ENCODE results near the gene KCNIP1.

The KCNIP1 gene

GRCh38 chr5:170503990-170504596, at the start of gene KCNIP1:
Gene KCNIP1, plus strand, starts transcription at chr5:170504020.
- DNase-seq = no peak

DNA sequence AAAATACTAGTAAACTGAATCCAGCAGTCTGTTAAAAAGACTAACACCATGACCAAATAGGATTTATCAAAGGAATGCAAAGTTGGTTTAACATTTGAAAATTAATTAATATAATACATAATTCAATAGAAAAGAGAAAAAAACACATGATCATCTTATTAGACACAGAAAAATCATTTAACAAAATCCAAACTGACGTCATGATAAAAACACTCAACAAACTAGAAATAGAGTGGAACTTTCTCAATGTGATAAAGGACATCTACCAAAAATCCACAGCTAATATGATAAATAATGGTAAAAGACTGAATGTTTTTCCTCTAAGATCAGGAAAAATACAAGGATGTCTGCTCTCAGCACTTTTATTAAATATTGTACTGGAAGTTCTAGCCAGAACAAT, 40.4 kb upstream of the KCNIP1 start:
- DNase-seq = no peak

GRCh38 chr5:170464280-170465127, 39.3 kb upstream of the KCNIP1 start:
- no peak for DNase-seq

DNA sequence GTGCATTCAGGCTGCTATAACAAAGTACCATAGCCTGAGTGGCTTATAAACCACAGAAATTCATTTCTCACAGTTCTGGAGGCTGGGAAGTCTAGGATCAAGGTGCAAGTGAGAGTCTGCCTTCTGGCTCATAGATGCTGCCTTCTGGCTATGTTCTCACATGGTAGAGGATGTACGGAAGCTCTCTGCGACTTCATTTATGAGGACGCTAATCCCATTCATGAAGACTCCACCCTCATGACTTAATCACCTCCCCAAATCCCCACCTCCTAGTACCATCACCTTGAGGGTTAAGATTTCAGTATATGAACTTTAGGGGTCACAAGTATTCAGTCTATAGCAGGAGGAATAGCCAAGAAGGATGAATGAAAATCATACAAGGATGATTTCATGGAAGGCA, 37.3 kb upstream of the KCNIP1 start:
- DNase-seq = no peak

DNA sequence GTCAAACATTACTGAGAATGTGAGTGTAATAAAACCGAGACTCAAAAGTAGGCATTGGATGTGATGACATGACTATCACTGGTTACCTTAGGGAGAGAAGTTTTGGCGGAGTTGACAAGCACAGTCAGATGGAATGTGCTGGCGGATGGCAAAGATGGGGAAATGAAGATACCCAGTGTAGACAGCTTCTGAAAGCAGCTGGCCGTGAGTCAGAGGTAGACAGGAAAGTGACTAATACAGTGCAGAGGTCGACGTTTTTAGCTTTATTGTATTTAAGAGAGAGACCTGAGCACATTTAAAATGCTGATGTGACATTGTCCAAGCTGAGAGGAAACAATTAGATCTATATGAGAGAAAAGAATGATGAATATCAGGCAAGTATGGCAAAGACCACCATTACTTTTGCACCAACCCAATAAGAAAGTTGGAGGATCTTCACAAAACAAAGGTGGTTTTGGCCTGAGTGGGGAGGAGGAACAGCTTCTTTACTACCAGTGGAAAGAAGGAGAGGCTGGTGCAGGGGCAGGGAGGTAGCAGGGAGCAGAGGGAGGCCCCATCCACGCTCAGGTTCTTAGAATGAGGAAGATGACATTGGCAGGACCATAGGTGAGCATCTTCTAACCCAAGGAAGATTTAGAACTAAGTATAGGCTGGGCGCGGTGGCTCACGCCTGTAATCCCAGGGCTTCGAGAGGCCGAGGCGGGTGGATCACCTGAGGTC, 36.7 kb upstream of the KCNIP1 start:
- no peak for DNase-seq

- DNase-seq = no peak
These were observed 35.1 kb upstream of the KCNIP1 start for GRCh38 chr5:170468633-170469285.

GRCh38 chr5:170469414-170469813, 34.4 kb upstream of the KCNIP1 start:
- DNase-seq = no peak

GRCh38 chr5:170470275-170470674, 33.5 kb upstream of the KCNIP1 start:
- DNase-seq = no peak

GRCh38 chr5:170470808-170471404, 32.9 kb upstream of the KCNIP1 start:
- DNase-seq = no peak

- DNase-seq = no peak
These were observed 32.2 kb upstream of the KCNIP1 start for GRCh38 chr5:170471551-170472178.

GRCh38 chr5:170473642-170474041, 30.2 kb upstream of the KCNIP1 start:
- no peak for DNase-seq

DNA sequence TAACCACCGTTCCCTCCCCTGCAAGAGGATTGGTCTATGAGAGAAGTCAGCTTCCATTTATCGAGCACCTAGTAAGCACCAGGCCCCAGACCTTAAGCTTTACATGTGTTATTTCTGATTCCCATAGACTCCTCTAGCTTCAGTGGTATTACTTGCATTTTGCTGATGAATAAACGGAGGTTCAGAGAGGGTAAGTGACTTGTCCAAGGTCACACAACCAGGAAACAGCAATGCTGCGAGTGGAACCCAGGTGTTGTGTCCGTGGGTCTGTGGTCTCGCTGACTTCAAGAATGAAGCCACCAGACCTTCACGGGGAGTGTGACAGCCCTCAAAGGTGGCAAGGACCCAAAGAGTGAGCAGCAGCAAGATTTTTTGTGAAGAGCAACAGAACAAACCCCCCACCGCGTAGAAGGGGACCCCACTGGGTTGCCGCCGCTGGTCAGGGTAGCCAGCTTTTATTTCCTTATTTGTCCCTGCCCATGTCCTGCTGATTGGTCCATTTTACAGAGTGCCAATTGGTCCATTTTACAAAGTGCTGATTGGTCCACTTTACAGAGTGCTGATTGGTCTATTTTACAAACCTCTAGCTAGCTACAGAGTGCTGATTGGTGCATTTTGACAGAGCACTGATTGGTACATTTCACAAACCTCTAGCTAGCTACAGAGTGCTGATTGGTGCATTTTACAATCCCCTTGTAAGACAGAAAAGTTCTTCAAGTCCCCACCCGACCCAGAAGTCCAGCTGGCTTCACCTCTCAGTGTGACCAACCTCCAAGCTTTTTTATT, 29.1 kb upstream of the KCNIP1 start:
- no peak for DNase-seq

DNA sequence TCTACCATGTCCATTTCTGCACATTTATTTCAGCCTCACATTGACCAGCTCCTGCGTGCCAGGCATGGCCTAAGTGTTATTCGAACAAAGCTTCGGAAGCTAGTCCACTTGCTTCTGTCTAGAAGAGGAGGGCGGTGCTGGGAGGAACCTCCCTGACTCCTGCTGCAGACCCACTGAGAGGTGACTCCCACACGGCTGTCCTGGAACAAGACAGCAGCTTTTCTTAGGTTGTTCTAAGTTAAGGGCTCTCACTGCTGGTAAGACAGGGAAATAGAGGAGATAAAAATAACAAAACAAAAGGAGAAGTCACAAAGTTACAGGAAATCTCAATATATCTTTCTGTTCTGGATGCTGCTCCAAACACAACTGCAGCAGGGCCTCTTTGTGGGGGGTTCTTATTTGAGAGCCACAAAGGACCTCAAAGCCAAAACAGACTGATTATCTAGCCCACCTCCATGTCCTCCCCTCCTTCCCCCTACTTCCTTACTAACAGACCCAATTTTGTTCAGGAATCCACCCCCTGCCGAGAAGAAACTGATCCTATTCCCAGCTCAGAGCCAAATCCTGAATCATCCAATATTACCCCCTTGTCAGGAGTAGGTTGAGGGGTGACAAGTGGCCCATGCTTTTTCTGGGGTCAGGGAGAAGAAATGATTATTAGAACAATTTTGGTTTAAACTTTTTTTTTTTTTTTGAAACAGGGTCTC, 28.4 kb upstream of the KCNIP1 start:
- DNase-seq = no peak

DNA sequence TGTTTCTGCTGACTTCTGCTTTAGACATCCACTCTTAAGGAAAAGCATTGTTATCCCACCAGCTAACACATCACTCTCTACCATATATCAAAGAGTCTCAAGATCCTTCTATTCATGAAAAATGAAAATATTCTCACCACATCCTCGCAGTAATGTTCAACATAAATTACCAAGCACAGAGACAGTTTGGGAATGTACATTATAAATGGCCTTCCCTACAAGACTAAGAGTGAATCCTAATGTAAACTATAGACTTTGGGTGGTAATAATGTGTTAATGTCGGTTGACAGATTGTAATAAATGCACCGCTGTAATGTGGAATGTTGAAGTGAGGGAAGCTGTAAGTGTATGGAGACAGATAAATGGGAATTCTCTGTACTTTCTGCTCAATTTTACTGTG, 27.1 kb upstream of the KCNIP1 start:
- DNase-seq = no peak

- DNase-seq = no peak
These were observed 25.9 kb upstream of the KCNIP1 start for GRCh38 chr5:170477906-170478305.

- DNase-seq = no peak
These were observed 25.5 kb upstream of the KCNIP1 start for GRCh38 chr5:170478306-170478705.

DNA sequence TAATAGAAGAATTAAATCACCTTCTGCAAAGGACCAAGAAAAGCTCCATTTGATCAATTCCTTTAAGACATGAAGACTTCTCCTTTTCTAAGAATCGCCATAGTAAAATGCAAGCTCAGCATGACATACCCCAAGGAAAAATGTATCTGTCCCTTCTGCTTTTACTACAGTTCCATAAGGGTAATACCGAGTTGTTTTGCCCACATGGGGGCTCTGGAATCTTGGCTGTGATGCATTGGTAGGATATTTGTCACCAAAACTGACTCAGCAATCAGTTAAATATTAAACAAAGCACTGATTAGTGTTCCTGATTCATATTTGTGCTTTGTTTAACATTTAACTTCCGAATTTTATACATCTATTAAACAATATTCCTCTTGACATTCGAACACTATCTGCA, 24.3 kb upstream of the KCNIP1 start:
- DNase-seq = no peak

DNA sequence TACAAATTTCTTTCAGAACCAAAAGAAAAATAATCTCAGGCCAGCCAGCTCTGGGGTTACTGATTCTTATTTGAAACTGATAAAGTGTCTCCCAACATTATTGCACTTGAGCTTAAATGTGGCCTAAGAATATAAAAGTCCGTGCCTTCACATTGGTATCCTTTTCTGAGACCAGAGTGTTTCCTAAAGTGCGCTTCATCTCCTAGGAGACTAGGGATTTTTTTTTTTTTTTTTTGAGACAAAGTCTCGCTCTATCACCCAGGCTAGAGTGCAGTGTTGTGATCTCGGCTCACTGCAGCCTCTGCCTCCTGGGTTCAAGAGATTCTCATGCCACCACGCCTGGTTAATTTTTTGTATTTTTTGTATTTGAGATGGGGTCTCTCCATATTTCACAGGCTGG, 23.6 kb upstream of the KCNIP1 start:
- DNase-seq = no peak

- no peak for DNase-seq
These were observed 22.0 kb upstream of the KCNIP1 start for GRCh38 chr5:170481849-170482248.

DNA sequence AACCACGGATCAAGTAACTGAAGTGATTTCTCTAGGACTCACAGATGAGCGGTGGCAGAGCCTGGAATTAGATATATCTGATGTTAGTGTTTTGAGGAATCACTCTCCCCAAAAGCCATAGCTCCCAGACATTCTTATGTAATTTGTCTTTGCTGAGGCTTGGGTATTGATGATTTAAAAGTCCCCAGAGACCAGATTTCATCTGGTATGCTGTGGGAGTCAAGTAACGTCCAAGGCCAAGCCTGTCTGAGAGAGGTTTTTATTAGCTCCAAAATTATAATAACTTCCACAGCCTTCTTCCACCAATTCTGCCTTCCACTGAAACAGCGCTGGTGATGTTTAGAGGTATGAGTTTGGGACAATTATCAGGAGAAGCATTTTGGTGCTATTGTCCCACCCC, 21.3 kb upstream of the KCNIP1 start:
- no peak for DNase-seq

All from NCI-H2227 treated with DMSO at 0.1 percent for 48 hours (cell line).